ENCODE results near the gene RTKN2.

The RTKN2 gene, protein sequence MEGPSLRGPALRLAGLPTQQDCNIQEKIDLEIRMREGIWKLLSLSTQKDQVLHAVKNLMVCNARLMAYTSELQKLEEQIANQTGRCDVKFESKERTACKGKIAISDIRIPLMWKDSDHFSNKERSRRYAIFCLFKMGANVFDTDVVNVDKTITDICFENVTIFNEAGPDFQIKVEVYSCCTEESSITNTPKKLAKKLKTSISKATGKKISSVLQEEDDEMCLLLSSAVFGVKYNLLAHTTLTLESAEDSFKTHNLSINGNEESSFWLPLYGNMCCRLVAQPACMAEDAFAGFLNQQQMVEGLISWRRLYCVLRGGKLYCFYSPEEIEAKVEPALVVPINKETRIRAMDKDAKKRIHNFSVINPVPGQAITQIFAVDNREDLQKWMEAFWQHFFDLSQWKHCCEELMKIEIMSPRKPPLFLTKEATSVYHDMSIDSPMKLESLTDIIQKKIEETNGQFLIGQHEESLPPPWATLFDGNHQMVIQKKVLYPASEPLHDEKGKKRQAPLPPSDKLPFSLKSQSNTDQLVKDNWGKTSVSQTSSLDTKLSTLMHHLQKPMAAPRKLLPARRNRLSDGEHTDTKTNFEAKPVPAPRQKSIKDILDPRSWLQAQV

DNA sequence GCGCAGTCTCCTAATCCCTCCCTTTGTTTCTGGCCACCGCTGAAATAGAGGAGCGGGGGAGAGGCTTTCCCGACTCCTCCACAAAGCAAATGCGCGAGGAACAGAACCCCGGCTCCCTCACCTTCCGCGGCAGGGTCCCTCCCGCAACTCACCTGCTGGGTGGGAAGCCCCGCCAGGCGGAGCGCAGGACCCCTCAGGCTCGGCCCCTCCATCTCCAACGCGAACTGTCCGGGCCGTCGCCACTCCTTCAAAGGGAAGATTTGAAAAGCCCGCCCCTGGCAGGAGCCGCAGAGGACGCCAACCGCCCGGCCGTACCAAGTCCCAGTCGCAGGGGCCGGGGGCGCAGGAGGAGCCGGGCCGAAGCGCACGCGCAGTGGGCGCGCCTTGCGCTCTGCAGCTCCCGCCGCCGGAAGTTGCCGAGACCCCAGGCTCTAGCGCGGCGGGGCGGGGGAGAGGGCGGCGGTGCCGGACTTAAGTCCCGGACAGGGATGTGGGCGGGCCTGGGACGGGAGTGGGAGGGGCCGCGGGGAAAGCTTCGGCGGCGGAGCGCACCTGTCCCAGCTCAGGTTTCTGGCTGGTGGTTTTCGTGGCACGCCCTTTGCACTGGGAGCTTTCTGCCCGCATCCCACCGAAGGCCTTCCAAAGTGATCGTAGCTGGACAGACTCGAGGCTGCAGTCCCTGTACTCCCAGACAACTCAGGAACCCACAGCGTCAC is at the start of gene RTKN2:
RTKN2 (minus strand) TSS at position 446 of the 716 bp plus-strand sequence; CDS start at position 212, 234 bp downstream.
- Histone ChIP-seq H3K4me1 (ENCODE audit: control insufficient read depth in 5 of 5, insufficient read depth in 5 of 5, low read length in 5 of 5) (peaks cover 0 to 15% (median 12%) of the 10 kb centered on the region in 5 donors), H3K9me3 (ENCODE audit: control insufficient read depth in 5 of 5, low read length in 5 of 5) (no peaks in the 10 kb centered on the region), H3K36me3 (ENCODE audit: control insufficient read depth in 5 of 5, insufficient read depth in 5 of 5, low read length in 5 of 5) (no peaks in the 10 kb centered on the region), H3K9ac (ENCODE audit: low read length in 5 of 5) (peak within 1 kb of the TSS; percentile 8 to 78 (median 64)), H3K27me3 (ENCODE audit: control insufficient read depth in 5 of 5, insufficient read depth in 4 of 5, low read length in 5 of 5) (no peaks in the 10 kb centered on the region), H3K27ac (ENCODE audit: low read depth, low read length) (no peak within 1 kb of the TSS), H3K4me3 (ENCODE audit: low read depth in 1 of 5, low read length in 5 of 5) (peak within 1 kb of the TSS; percentile 77 to 96 (median 88))

DNA sequence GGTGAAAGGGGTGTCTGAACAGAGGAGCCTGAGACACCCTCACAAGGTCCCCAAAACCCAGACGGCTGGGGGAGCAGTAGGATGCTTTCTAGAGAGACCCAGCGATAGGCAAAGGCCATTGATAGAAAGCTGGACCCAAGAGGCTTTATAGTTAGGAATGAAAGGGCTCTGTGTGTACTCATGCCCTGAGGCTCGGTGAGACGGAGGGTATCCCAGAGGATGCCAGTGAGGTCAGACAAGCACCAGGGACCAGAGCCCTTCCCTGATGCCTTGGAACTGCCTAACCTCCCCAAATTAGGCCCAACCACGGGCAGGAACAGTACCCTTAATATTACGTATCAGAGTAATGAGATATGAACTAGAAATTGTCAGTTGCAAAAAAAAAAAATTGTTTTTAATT is 48.6 kb upstream of the RTKN2 start:
- no peaks in the 10 kb centered on the region for H3K36me3 ChIP-seq (ENCODE audit: control insufficient read depth in 5 of 5, insufficient read depth in 5 of 5, low read length in 5 of 5)
- no peak overlapping the region for H3K9ac ChIP-seq (ENCODE audit: low read length in 5 of 5)
- H3K27me3 ChIP-seq (ENCODE audit: control insufficient read depth in 5 of 5, insufficient read depth in 4 of 5, low read length in 5 of 5), result no peaks in the 10 kb centered on the region
- H3K4me1 ChIP-seq (ENCODE audit: control insufficient read depth in 5 of 5, insufficient read depth in 5 of 5, low read length in 5 of 5), result no peaks in the 10 kb centered on the region
- no peak overlapping the region for H3K4me3 ChIP-seq (ENCODE audit: low read depth in 1 of 5, low read length in 5 of 5)
- H3K9me3 ChIP-seq (ENCODE audit: control insufficient read depth in 5 of 5, low read length in 5 of 5), result no peaks in the 10 kb centered on the region
- H3K27ac ChIP-seq (ENCODE audit: low read depth, low read length), result no peak overlapping the region

DNA sequence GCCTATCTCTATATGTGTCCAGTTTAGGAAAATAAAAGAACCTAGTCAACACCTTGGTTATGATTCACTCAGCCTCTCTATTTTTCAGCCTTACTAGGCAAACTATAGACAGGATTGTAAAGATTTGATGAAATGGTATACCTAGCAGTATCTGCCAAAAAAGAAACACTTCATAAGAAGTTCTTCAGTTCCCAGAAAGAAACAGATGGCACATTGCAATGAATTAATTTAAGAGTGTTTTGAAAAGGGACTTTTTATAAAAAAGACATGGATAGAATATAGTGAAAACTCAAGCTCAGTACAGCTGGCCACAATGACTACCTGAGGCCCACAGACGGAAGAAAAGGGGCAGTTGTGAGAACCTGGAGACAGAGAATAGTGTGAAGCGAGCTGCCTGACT is 40.6 kb upstream of the RTKN2 start:
- no peaks in the 10 kb centered on the region for H3K27me3 ChIP-seq (ENCODE audit: control insufficient read depth in 5 of 5, insufficient read depth in 4 of 5, low read length in 5 of 5)

DNA sequence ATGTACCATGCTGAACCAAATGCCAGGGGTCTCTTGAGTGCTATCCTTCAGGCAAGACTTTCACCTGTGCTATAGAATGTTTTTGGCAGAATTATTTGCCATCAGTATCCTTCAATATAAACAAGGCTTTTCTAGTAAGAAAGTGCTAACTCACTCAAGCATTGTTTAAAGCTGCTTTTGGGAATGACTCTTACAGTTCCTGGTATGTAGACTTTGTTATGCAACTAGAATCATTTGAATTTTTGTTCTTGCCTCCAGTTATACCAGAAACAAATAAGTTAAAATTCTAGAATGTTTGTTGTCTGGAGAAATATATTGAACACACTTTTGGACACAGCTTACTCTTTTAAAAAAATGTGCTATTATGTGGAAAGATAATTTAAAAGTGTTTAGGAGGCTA is 39.5 kb upstream of the RTKN2 start:
- H3K9me3 ChIP-seq (ENCODE audit: control insufficient read depth in 5 of 5, low read length in 5 of 5), result no peaks in the 10 kb centered on the region
- H3K27ac ChIP-seq (ENCODE audit: low read depth, low read length), result no peak overlapping the region
- no peak overlapping the region for H3K4me3 ChIP-seq (ENCODE audit: low read depth in 1 of 5, low read length in 5 of 5)
- H3K27me3 ChIP-seq (ENCODE audit: control insufficient read depth in 5 of 5, insufficient read depth in 4 of 5, low read length in 5 of 5), result no peaks in the 10 kb centered on the region
- no peak overlapping the region for H3K9ac ChIP-seq (ENCODE audit: low read length in 5 of 5)
- peaks cover 0 to 5% (median 0%) of the 10 kb centered on the region in 5 donors for H3K4me1 ChIP-seq (ENCODE audit: control insufficient read depth in 5 of 5, insufficient read depth in 5 of 5, low read length in 5 of 5)
- no peaks in the 10 kb centered on the region for H3K36me3 ChIP-seq (ENCODE audit: control insufficient read depth in 5 of 5, insufficient read depth in 5 of 5, low read length in 5 of 5)

More for the DNA sequence above, 40.6 kb upstream of the RTKN2 start:
- Histone ChIP-seq H3K27ac (ENCODE audit: low read depth, low read length) (no peak overlapping the region), H3K36me3 (ENCODE audit: control insufficient read depth in 5 of 5, insufficient read depth in 5 of 5, low read length in 5 of 5) (no peaks in the 10 kb centered on the region), H3K9ac (ENCODE audit: low read length in 5 of 5) (no peak overlapping the region), H3K4me3 (ENCODE audit: low read depth in 1 of 5, low read length in 5 of 5) (no peak overlapping the region), H3K4me1 (ENCODE audit: control insufficient read depth in 5 of 5, insufficient read depth in 5 of 5, low read length in 5 of 5) (peaks cover 0 to 5% (median 0%) of the 10 kb centered on the region in 5 donors), H3K9me3 (ENCODE audit: control insufficient read depth in 5 of 5, low read length in 5 of 5) (no peaks in the 10 kb centered on the region)

DNA sequence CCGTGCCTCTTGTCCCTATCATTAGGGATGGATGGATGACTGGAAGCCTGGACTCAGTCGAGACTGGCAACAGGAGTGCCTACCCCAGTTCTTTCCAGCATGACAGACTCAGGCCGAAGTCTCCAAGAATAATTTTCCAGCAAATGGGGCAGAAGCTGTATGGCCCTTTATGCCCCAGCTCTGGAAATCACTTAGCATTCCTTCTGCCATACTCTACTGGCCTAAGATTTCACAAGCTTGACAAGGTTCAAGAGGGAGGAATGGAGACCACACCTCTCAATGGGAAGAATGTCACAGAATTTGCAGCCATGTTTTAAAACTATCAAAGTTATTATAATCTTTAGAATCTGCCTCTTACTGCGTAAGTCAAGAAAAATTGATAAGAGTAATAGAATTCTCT is 39.0 kb upstream of the RTKN2 start:
- Histone ChIP-seq H3K4me1 (ENCODE audit: control insufficient read depth in 5 of 5, insufficient read depth in 5 of 5, low read length in 5 of 5) (peaks cover 0 to 5% (median 0%) of the 10 kb centered on the region in 5 donors), H3K36me3 (ENCODE audit: control insufficient read depth in 5 of 5, insufficient read depth in 5 of 5, low read length in 5 of 5) (no peaks in the 10 kb centered on the region), H3K9me3 (ENCODE audit: control insufficient read depth in 5 of 5, low read length in 5 of 5) (no peaks in the 10 kb centered on the region), H3K9ac (ENCODE audit: low read length in 5 of 5) (no peak overlapping the region), H3K27ac (ENCODE audit: low read depth, low read length) (no peak overlapping the region), H3K27me3 (ENCODE audit: control insufficient read depth in 5 of 5, insufficient read depth in 4 of 5, low read length in 5 of 5) (no peaks in the 10 kb centered on the region), H3K4me3 (ENCODE audit: low read depth in 1 of 5, low read length in 5 of 5) (no peak overlapping the region)

DNA sequence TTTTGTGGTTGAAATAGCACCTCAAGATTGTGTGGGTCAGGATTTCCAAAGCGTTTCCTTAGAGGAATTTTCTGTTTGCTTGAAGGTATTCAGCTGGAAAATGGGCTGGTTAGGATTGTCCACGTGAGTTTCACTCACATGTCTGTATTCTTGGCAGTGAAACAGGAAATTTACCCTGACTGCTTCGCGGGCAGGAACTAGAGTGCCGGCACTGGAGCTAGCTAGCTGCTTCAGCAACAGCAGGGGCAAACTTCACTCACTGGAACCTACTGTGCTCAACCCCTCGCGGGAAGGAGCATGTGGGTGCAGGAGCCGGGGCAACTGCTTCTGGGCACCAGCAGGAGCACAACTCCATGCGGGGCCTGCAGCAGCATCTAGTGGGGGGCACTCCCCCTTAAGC is 38.0 kb upstream of the RTKN2 start:
- Histone ChIP-seq H3K4me1 (ENCODE audit: control insufficient read depth in 5 of 5, insufficient read depth in 5 of 5, low read length in 5 of 5) (peaks cover 0 to 5% (median 0%) of the 10 kb centered on the region in 5 donors), H3K9me3 (ENCODE audit: control insufficient read depth in 5 of 5, low read length in 5 of 5) (no peaks in the 10 kb centered on the region), H3K4me3 (ENCODE audit: low read depth in 1 of 5, low read length in 5 of 5) (no peak overlapping the region), H3K27ac (ENCODE audit: low read depth, low read length) (no peak overlapping the region), H3K9ac (ENCODE audit: low read length in 5 of 5) (no peak overlapping the region), H3K27me3 (ENCODE audit: control insufficient read depth in 5 of 5, insufficient read depth in 4 of 5, low read length in 5 of 5) (no peaks in the 10 kb centered on the region), H3K36me3 (ENCODE audit: control insufficient read depth in 5 of 5, insufficient read depth in 5 of 5, low read length in 5 of 5) (no peaks in the 10 kb centered on the region)

DNA sequence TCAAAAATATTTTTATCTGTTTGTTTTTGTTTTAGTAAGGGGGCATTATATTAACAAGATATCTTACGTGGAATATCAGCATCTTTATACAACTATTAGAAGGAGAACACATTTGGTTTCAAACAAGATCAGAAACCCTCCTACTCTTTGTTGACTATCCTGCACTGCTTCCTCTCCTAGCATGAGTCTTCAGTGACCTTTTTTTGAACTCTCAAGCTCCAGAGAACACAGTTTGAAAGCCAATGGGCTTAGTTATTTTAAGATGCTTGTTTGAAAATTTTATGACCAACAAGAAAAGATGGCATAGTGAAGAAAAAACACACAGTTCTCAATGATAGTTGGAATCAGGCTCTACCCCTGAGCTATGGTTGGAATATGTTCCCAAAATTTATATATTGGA is 37.2 kb upstream of the RTKN2 start:
- H3K9me3 ChIP-seq (ENCODE audit: control insufficient read depth in 5 of 5, low read length in 5 of 5), result no peaks in the 10 kb centered on the region
- H3K36me3 ChIP-seq (ENCODE audit: control insufficient read depth in 5 of 5, insufficient read depth in 5 of 5, low read length in 5 of 5), result no peaks in the 10 kb centered on the region
- no peak overlapping the region for H3K4me3 ChIP-seq (ENCODE audit: low read depth in 1 of 5, low read length in 5 of 5)
- H3K9ac ChIP-seq (ENCODE audit: low read length in 5 of 5), result no peak overlapping the region
- peaks cover 0 to 5% (median 0%) of the 10 kb centered on the region in 5 donors for H3K4me1 ChIP-seq (ENCODE audit: control insufficient read depth in 5 of 5, insufficient read depth in 5 of 5, low read length in 5 of 5)
- no peaks in the 10 kb centered on the region for H3K27me3 ChIP-seq (ENCODE audit: control insufficient read depth in 5 of 5, insufficient read depth in 4 of 5, low read length in 5 of 5)
- no peak overlapping the region for H3K27ac ChIP-seq (ENCODE audit: low read depth, low read length)

DNA sequence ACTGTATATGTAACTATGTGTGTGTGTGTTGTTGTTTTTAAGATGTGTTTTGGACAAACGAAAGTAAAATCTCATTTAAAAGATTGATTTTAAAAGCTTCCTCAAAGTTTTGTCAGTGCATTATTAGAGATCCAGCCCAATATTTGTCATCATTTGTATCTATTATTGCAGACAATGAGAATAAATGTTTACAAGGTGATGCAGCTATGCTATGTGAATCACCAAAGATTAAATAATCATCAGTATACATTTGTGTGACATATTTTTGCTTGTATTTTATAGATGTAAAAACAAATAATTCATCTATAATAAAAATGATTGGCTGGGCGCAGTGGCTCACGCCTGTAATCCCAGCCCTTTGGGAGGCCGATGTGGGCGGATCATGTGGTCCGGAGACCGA is 35.3 kb upstream of the RTKN2 start:
- Histone ChIP-seq H3K9ac (ENCODE audit: low read length in 5 of 5) (no peak overlapping the region), H3K9me3 (ENCODE audit: control insufficient read depth in 5 of 5, low read length in 5 of 5) (no peaks in the 10 kb centered on the region), H3K27ac (ENCODE audit: low read depth, low read length) (no peak overlapping the region), H3K27me3 (ENCODE audit: control insufficient read depth in 5 of 5, insufficient read depth in 4 of 5, low read length in 5 of 5) (no peaks in the 10 kb centered on the region), H3K4me1 (ENCODE audit: control insufficient read depth in 5 of 5, insufficient read depth in 5 of 5, low read length in 5 of 5) (peaks cover 0 to 5% (median 0%) of the 10 kb centered on the region in 5 donors), H3K4me3 (ENCODE audit: low read depth in 1 of 5, low read length in 5 of 5) (no peak overlapping the region), H3K36me3 (ENCODE audit: control insufficient read depth in 5 of 5, insufficient read depth in 5 of 5, low read length in 5 of 5) (no peaks in the 10 kb centered on the region)

DNA sequence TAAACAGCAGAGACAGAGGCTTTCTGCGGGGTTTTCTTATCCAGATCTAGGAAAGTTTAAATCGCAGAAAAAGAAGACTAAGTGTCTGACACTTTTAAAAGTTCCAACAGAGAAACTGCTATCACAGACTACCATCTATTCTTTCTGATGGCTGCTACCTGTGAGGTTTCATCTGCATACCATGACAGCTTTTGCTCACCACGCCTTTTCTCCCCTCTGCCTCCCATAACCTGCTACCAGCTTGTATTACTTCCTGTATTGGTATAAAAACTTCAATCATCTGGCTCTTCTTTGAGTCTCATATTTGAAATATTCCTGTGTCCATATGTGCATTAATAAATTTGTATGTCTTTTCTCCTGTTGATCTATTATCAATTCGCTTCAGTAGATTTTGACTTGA is 34.1 kb upstream of the RTKN2 start:
- Histone ChIP-seq H3K9me3 (ENCODE audit: control insufficient read depth in 5 of 5, low read length in 5 of 5) (no peaks in the 10 kb centered on the region), H3K27me3 (ENCODE audit: control insufficient read depth in 5 of 5, insufficient read depth in 4 of 5, low read length in 5 of 5) (no peaks in the 10 kb centered on the region), H3K9ac (ENCODE audit: low read length in 5 of 5) (no peak overlapping the region), H3K36me3 (ENCODE audit: control insufficient read depth in 5 of 5, insufficient read depth in 5 of 5, low read length in 5 of 5) (no peaks in the 10 kb centered on the region), H3K27ac (ENCODE audit: low read depth, low read length) (no peak overlapping the region), H3K4me3 (ENCODE audit: low read depth in 1 of 5, low read length in 5 of 5) (no peak overlapping the region), H3K4me1 (ENCODE audit: control insufficient read depth in 5 of 5, insufficient read depth in 5 of 5, low read length in 5 of 5) (peaks cover 0 to 5% (median 0%) of the 10 kb centered on the region in 5 donors)

DNA sequence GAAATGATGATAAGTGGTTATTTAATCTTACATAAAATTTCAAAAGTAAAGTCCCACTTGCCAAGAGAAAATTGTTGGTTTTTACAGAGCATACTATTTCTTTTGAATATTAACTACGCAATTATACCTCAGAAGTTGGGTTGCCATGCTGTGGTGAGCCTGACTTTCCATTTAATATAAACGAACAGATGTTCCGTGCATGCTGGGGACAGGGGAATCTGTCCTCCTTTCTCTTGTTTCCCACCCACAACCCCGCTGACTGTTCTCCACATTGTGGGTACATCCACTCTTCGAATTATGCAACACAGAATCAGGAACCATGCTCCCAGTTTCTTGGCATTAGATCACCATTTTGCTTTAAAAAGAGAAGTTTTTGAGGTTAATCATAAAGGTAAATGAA is 29.2 kb upstream of the RTKN2 start:
- Histone ChIP-seq H3K4me3 (ENCODE audit: low read depth in 1 of 5, low read length in 5 of 5) (no peak overlapping the region), H3K9ac (ENCODE audit: low read length in 5 of 5) (no peak overlapping the region), H3K36me3 (ENCODE audit: control insufficient read depth in 5 of 5, insufficient read depth in 5 of 5, low read length in 5 of 5) (no peaks in the 10 kb centered on the region), H3K4me1 (ENCODE audit: control insufficient read depth in 5 of 5, insufficient read depth in 5 of 5, low read length in 5 of 5) (no peaks in the 10 kb centered on the region), H3K27ac (ENCODE audit: low read depth, low read length) (no peak overlapping the region), H3K9me3 (ENCODE audit: control insufficient read depth in 5 of 5, low read length in 5 of 5) (no peaks in the 10 kb centered on the region), H3K27me3 (ENCODE audit: control insufficient read depth in 5 of 5, insufficient read depth in 4 of 5, low read length in 5 of 5) (no peaks in the 10 kb centered on the region)

Measured in subcutaneous abdominal adipose tissue (tissue), 5 donors.